Endothelial cell of hepatic sinusoid (primary cell): ENCODE data around the gene SPCS3.
"Not testable (repeated sequence)": the region's sequence is repeated elsewhere in the genome, so short reads cannot be mapped to it uniquely, and the experiment has no call there.

ENCODE experiments used
- in situ Hi-C: cut with HindIII; loops from 2 replicates; pipeline ENCODE4 v1.10.0; 2017; ENCODE audit warnings: low sequenced_read_pairs

SPCS3 gene

GRCh38 chr4:176319704-176320339, at the start of gene SPCS3:
Gene SPCS3, plus strand, starts transcription at chr4:176319966. Its CDS starts 111 bp downstream, at chr4:176320077.
- in situ Hi-C loops = no loop called here

- in situ Hi-C loops = loop anchor here (5.0 kb wide), 1 partner anchor 73 kb away; the partner anchor contains the start of gene SPATA4
Observed at GRCh38 chr4:176270669-176271068, 49.1 kb upstream of the SPCS3 start.

- in situ Hi-C loops = loop anchor here (5.0 kb wide), 1 partner anchor 74 kb away; the partner anchor contains the start of gene SPATA4
Observed at GRCh38 chr4:176271749-176272148, 48.0 kb upstream of the SPCS3 start.

- in situ Hi-C loops = loop anchor here (5.0 kb wide), 1 partner anchor 75 kb away; the partner anchor contains the start of gene SPATA4
Observed at GRCh38 chr4:176272799-176273198, 47.0 kb upstream of the SPCS3 start.

- in situ Hi-C loops = loop anchor here (5.0 kb wide), 1 partner anchor 76 kb away; the partner anchor contains the start of gene SPATA4
Observed at GRCh38 chr4:176273736-176274135, 46.0 kb upstream of the SPCS3 start.

GRCh38 chr4:176274441-176274840, 45.3 kb upstream of the SPCS3 start:
- in situ Hi-C loops = loop anchor here (5.0 kb wide), 1 partner anchor 77 kb away; the partner anchor contains the start of gene SPATA4

- in situ Hi-C loops = no loop called here
Observed at GRCh38 chr4:176276710-176277109, 43.1 kb upstream of the SPCS3 start.

- in situ Hi-C loops = no loop called here
Observed at GRCh38 chr4:176277162-176277904, 42.4 kb upstream of the SPCS3 start.

GRCh38 chr4:176279560-176279959, 40.2 kb upstream of the SPCS3 start:
- in situ Hi-C loops = not testable (repeated sequence)

- in situ Hi-C loops = no loop called here
Observed at GRCh38 chr4:176286728-176287127, 33.0 kb upstream of the SPCS3 start.

GRCh38 chr4:176287546-176287945, 32.2 kb upstream of the SPCS3 start:
- in situ Hi-C loops = no loop called here

GRCh38 chr4:176288020-176288419, 31.7 kb upstream of the SPCS3 start:
- in situ Hi-C loops = no loop called here

- in situ Hi-C loops = no loop called here
Observed at GRCh38 chr4:176289561-176289960, 30.2 kb upstream of the SPCS3 start.

- in situ Hi-C loops = no loop called here
Observed at GRCh38 chr4:176290520-176290919, 29.2 kb upstream of the SPCS3 start.

- in situ Hi-C loops = no loop called here
Observed at GRCh38 chr4:176291748-176292147, 28.0 kb upstream of the SPCS3 start.

GRCh38 chr4:176292920-176293319, 26.8 kb upstream of the SPCS3 start:
- in situ Hi-C loops = no loop called here

- in situ Hi-C loops = no loop called here
Observed at GRCh38 chr4:176293660-176294059, 26.1 kb upstream of the SPCS3 start.

- in situ Hi-C loops = not testable (repeated sequence)
Observed at GRCh38 chr4:176295907-176296306, 23.9 kb upstream of the SPCS3 start.

GRCh38 chr4:176298664-176299063, 21.1 kb upstream of the SPCS3 start:
- in situ Hi-C loops = no loop called here

GRCh38 chr4:176300036-176300435, 19.7 kb upstream of the SPCS3 start:
- in situ Hi-C loops = no loop called here

- in situ Hi-C loops = no loop called here
Observed at GRCh38 chr4:176300565-176300964, 19.2 kb upstream of the SPCS3 start.
